Kidney epithelial cell (primary cell): ENCODE measurements around the gene PAM. TPM values are rescaled to one million over a fixed set of nuclear protein-coding genes. Genes with fewer than 3 reads are reported as not detected.

Experiments
- DNase-seq: peaks from one replicate; pipeline ENCODE4 v3.0.0-alpha.2; 2010; ENCODE audit warnings: low read depth
- H3K27me3 ChIP-seq: 2 replicates; pipeline ENCODE4 v1.6.0; 2011; ENCODE audit warnings: low read length; ENCODE audit not compliant: control insufficient read depth, insufficient read depth
- H3K36me3 ChIP-seq: 2 replicates; pipeline ENCODE4 v1.5.1; 2011; ENCODE audit warnings: low read length; ENCODE audit not compliant: control insufficient read depth, insufficient read depth
- H3K4me3 ChIP-seq: 2 replicates; pipeline ENCODE4 v1.5.1; 2011; ENCODE audit warnings: low read depth, mild to moderate bottlenecking, control low read depth, low read length
- total RNA-seq: library from RNA; depleted of rRNA; stranded (reverse); fragments of >200 nt; gene quantifications from 2 replicates; pipeline ENCODE4 v1.2.3, GENCODE V29; 2015
- TF ChIP-seq, protein P1 (sequence below): IDR thresholded peaks from 2 replicates; pipeline ENCODE4 v1.5.1; 2011; ENCODE audit warnings: mild to moderate bottlenecking, moderate library complexity, low read length, control low read depth, inconsistent platforms; ENCODE audit not compliant: insufficient read depth, poor library complexity, severe bottlenecking

PAM gene
- total RNA-seq, 1 donor from 2014 or later = 95.9 TPM

DNA sequence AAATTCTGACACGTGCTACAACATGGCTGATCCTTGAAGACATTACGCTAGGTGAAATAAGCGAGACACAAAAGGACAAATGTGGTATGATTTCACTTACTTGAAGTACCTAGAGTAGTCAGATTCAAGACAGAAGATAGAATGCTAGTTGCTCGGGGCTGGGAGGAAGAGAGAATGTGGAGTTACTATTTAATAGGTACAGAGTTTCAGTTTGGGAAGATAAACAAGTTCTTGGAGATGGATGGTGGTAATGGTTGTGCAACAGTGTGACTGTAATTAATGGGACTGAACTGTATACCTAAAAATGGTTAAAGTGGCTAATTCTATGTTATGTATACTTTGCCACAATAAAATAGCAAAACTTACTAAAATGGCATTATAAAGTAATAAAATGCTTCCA, 34.4 kb downstream of the PAM start:
- Histone ChIP-seq H3K36me3 (no peaks in the 10 kb centered on the region), H3K27me3 (no peaks in the 10 kb centered on the region), H3K4me3 (no peak overlapping the region)
- TF ChIP-seq, protein P1, sequence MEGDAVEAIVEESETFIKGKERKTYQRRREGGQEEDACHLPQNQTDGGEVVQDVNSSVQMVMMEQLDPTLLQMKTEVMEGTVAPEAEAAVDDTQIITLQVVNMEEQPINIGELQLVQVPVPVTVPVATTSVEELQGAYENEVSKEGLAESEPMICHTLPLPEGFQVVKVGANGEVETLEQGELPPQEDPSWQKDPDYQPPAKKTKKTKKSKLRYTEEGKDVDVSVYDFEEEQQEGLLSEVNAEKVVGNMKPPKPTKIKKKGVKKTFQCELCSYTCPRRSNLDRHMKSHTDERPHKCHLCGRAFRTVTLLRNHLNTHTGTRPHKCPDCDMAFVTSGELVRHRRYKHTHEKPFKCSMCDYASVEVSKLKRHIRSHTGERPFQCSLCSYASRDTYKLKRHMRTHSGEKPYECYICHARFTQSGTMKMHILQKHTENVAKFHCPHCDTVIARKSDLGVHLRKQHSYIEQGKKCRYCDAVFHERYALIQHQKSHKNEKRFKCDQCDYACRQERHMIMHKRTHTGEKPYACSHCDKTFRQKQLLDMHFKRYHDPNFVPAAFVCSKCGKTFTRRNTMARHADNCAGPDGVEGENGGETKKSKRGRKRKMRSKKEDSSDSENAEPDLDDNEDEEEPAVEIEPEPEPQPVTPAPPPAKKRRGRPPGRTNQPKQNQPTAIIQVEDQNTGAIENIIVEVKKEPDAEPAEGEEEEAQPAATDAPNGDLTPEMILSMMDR = no peak
- DNase-seq = no peak

DNA sequence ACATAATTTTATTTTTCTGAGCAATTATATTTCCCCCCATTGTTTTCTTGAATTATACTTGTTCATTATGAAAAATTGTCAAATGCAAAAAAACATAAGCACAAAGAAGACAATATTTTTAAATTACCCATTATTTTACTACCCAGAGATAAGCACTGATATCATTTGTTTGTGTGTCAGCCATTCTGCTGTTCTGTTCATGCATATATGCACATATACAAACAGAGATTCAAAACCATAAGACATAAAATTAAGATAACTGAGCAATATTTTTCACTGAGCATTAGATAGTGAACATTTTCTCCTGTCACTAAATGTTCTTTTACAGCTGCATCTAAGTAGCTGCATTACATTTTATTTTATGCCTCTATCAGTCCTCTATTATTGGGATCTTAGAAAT, 35.6 kb downstream of the PAM start:
- Histone ChIP-seq H3K27me3 (no peaks in the 10 kb centered on the region), H3K4me3 (no peak overlapping the region), H3K36me3 (no peaks in the 10 kb centered on the region)
- TF ChIP-seq, protein P1 = no peak
- DNase-seq = no peak

DNA sequence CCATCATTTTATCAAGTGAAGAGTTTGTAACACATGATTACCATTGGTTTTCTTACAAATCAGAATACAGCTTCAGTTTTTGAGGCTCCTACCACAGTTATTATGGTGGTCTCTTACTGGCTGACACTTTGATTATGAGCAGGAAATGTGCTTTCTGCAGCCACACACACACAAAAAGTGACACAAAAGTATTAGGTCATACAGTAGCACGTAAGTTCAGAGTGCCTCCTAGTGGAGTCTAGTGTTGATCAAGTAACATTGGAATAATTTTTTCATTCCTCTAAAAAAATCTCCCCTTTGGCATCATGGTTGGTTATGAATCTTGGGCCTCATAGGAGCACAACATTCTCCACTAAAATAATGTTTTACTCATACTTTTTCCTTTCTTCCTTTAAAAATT, 37.6 kb downstream of the PAM start:
- TF ChIP-seq, protein P1 = no peak
- Histone ChIP-seq H3K36me3 (no peaks in the 10 kb centered on the region), H3K4me3 (no peak overlapping the region), H3K27me3 (no peaks in the 10 kb centered on the region)
- no peak for DNase-seq

DNA sequence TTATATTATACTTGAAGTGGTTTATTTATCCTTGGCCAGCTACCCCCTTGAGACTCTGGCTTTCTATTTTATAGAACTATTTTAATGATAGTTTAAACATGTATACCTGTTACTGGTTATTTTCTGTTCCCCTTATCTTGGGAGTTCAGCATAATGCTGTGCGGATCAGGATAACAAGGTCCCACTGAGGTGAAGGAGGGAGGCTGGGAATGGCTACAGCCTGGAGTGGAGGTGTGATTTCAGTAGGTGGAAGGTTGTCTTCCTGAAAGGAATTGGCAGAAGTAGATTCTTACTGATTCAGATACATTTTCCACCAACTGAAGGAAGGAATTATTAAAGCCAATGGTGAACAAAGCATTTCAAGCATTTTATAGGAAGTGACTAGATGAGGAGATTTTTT, 38.9 kb downstream of the PAM start:
- Histone ChIP-seq H3K36me3 (no peaks in the 10 kb centered on the region), H3K4me3 (no peak overlapping the region), H3K27me3 (no peaks in the 10 kb centered on the region)
- DNase-seq = no peak
- TF ChIP-seq, protein P1 = no peak

DNA sequence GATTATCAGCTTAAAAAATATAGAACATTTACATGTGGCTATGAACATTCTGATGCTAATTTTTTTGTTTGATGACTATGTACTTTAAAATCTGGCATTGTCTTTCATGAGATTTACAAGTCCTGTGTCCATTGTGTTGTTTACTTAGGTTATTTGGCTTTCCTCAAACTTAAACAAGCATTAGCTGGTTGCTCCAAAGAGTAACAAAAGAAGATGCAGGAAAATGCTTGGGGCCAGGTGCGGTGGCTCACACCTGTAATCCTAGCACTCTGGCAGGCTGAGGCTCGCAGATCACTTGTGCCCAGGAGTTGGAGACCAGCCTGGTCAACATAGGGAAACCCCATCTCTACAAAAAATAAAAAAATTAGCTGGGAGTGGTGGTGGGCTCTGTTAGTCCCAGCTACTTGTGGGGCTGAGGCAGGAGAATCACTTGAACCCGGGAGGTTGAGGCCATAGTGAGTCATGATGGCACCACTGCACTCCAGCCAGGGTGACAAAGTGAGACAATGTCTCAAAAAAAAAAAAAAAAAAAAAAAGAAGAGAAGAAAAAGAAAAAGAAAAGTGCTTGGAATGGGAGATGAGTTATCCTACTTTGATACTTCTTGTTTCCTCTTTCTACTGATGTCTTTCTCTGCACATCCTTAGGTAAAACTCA, 39.7 kb downstream of the PAM start:
- Histone ChIP-seq H3K36me3 (no peaks in the 10 kb centered on the region), H3K4me3 (no peak overlapping the region), H3K27me3 (no peaks in the 10 kb centered on the region)
- TF ChIP-seq, protein P1 = no peak
- DNase-seq = no peak

DNA sequence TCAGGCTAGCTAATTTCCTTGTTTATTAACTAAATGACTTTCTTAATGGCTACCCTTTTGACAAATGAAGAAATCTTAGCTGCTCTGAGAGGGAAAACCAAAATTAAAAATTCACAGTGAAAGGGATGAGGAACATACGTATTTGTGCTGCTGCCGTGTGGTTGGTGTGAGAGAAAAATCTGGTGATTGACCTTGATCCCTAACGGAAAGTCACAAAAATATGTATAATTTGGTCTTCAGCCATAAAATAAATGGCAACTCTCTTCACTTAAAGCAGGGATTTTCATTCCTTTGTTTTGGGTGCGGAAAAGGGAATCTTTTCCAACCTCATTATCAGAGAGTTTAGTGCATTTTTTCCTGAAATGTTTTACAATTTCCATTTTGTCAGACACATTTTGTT, 40.4 kb downstream of the PAM start:
- H3K36me3 ChIP-seq = no peaks in the 10 kb centered on the region
- H3K4me3 ChIP-seq = no peak overlapping the region
- no peaks in the 10 kb centered on the region for H3K27me3 ChIP-seq
- TF ChIP-seq, protein P1 = no peak
- no peak for DNase-seq
